Inferior parietal cortex (tissue), 1 donor: ENCODE data around the gene ADGRV1.
"Not testable (repeated sequence)": the region's sequence is repeated elsewhere in the genome, so short reads cannot be mapped to it uniquely, and the experiment has no call there.

Experiments
- DNase-seq: peaks from one replicate; pipeline ENCODE4 v3.0.0-alpha.2; 2016; ENCODE audit errors: extremely low spot score

Gene ADGRV1

GRCh38 chr5:90944116-90944515, 385.5 kb downstream of the ADGRV1 start:
- DNase-seq = no peak

- DNase-seq = no peak
These were observed 389.1 kb downstream of the ADGRV1 start for GRCh38 chr5:90947667-90948066.

DNA sequence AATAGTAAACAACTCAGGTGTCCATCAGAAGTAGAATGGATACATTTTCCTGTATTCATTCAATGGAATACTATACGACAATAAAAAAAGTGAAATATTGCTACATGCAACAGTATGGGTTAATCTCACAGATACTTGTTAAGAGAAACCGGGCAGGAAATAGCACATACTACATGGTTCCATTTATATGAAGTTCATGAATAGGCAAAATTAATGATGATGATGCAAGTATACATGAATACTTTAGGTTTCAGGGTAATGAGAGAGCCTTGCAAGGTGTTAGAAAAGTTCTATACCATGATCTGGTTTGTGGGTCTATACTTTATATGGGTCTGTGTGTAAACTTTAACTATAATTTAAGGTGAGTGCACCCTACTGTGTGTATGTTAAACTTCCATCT, 390.4 kb downstream of the ADGRV1 start:
- no peak for DNase-seq

DNA sequence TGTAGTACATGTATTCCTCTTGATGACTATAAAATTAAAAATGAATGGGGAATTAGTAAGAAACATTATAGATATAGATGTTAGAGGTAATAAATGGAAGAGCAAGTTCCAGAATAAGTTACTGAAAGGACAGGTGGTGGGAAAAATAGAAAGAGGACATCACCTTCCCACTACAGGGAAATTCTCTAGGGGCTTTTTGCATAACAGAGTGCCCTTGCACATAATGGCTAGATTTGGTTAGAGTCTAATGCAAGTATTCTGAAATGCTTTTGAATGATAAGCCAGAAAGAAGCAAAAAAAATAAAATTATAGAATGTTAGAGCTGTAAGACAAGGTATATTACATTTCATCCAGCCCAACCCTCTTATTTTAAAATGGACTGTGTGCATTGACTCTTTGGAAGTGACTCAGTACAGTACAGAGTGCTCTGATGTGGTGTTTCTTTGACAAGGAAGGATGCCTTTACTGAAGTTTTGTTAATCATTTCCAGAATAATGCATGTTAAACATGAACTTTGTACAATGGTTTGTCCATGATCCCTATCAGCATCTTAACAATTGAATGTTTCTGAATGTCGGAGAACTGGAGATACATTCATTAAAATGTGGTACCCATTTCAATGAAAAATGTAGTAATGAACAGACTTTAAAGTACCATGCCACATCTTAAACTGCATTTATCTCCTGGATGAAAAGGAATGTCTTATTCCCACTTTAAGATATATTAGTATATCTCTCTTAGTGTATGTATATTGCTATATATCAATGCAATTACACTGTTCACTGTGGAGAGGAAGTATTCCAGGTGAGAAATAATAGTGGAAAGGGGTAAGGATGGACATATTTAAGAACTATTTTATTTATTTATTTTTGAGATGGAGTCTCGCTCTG, 391.1 kb downstream of the ADGRV1 start:
- no peak for DNase-seq

DNA sequence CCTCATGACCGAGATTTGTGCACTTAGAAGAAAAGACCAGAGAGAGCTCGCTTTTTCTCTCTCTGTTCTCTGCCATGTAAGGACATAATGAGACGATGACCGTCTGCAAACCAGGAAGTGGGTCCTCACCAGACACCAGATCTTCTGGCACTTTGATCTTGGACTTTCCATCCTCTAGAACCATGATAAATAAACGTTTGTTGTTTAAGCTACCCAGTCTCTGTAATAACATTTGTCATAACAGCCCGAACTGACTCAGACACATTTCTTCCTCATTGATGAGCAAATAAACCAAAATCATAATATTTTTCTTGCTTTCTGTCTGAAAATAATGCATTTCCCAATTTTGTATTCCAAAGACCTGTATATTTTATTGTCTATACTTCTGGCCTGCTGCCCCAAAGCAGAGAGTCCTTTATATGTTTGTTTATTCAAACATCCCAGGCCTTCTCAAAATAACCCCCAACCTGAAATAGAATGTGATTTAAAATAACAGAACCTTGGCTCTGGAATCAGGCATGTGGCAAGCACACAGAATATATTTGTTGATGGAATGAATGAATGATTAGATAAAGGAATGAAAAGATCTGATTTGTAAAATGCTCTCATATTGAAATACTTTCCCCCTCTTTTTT, 396.5 kb downstream of the ADGRV1 start:
- no peak for DNase-seq

DNA sequence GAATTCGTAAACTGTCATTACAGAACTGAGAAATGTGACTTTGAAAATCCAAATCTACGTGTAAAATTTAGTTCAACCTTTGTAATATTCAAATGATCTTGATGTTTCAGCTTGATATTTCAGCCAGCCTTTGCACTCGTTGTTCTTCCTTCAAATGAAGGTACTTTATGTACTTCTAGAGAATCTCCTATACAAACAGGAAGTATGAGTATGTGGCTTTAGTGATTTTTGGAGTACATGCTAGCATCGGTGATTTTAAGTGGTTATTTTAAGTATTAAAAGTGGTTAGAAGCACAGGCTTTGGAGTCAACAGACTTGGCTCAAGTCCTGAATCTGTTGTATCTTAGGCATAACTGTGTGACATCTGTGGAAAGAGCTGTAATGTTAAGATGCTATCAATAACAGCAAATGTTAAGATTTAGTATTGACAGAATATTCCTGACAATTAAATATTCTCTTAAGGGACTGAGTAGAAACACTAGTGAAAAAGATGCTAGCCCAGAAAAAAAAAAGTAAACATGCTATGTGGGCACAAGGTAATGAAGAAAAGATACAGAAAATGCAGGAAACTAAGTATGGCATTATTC, 398.0 kb downstream of the ADGRV1 start:
- no peak for DNase-seq

GRCh38 chr5:90957906-90958305, 399.3 kb downstream of the ADGRV1 start:
- no peak for DNase-seq

GRCh38 chr5:90959262-90959661, 400.7 kb downstream of the ADGRV1 start:
- DNase-seq = no peak

- DNase-seq = no peak
These were observed 403.9 kb downstream of the ADGRV1 start for GRCh38 chr5:90962481-90962880.

DNA sequence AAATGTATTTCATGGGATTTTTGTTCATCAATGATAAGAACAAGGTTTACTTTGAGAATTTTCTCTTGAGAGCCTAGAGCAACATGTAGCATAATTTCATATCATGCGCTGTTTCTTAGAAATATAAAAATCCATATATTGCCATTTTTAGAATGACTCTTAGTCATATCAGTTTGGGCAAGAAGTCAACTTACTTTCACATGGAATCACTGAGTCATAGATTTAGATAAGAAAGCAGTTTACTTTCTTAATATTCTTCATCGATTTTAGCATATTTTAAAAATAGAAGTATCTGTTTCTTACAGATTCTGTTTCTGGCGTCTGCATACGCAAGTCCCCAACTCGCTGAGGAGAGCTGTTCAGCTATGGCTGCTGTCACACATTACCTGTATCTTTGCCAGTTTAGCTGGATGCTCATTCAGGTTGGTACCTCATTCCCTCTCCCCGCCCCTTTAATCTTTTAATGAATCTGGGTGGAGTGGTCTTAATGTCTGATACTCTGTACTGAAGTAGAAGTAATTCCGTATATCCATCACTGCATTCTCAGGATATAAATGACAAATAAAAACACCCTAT, 406.6 kb downstream of the ADGRV1 start:
- DNase-seq = no peak

GRCh38 chr5:90967443-90967842, 408.8 kb downstream of the ADGRV1 start:
- DNase-seq = no peak

DNA sequence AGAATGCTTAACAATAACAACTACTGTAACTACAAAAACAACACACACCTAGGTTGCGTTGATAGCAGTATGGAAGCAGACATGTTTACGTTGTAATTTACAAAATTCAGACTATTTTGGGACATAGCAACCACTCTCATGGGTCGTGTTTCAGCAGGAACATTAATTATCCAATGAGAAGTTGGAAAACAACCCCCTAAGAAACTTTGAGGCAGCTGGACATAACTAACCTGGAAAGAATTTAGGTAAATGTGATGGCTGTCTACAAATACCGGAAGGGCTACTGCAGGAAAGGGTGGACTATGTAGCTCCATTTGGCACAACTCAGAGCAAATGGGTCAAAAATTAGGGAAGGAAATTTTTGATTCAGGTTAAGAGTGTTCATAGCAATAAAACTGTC, 409.3 kb downstream of the ADGRV1 start:
- DNase-seq = no peak

DNA sequence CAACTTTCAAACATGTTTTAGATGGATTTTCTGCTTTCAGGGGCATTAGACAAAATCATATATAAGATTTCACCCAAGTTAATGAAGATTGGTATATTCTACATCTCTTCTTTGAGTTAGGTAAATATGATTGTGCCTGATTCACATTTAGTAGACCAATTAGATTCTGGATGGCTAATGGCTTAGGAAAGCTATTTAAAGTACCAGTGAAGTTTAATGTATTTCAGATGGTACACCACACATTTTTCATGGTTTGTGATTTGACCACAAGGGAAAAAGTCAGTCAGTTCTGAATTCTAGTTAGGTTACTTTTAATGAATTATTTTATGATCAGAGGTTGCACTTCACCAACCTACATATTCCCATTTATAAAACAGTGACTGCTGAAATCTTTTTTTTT, 409.7 kb downstream of the ADGRV1 start:
- DNase-seq = no peak

- not testable (repeated sequence) for DNase-seq
These were observed 411.3 kb downstream of the ADGRV1 start for GRCh38 chr5:90969945-90970344.

GRCh38 chr5:90981177-90981576, 422.6 kb downstream of the ADGRV1 start:
- no peak for DNase-seq

DNA sequence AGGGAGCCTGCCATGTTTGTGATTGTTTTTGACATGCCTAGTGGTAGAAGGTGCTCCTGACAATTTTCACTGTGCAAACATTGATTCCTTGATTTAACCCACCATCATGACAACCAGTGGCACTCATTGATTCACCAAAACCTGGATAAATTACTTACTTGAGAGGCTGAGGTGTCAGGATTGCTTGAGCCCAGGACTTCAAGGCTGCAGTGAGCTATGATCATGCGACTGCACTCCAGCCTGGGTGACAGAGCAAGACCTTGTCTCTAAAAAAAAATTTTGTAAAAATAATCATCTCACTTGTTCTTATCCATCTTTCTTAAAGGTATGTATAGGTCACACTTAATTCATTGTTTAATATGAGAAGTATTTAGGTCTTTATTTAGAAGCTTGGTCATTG, 423.2 kb downstream of the ADGRV1 start:
- no peak for DNase-seq

- no peak for DNase-seq
These were observed 424.0 kb downstream of the ADGRV1 start for GRCh38 chr5:90982576-90982975.

GRCh38 chr5:90983148-90983547, 424.6 kb downstream of the ADGRV1 start:
- no peak for DNase-seq

GRCh38 chr5:90983711-90984124, 425.1 kb downstream of the ADGRV1 start:
- no peak for DNase-seq

- DNase-seq = no peak
These were observed 426.7 kb downstream of the ADGRV1 start for GRCh38 chr5:90985341-90985740.

DNA sequence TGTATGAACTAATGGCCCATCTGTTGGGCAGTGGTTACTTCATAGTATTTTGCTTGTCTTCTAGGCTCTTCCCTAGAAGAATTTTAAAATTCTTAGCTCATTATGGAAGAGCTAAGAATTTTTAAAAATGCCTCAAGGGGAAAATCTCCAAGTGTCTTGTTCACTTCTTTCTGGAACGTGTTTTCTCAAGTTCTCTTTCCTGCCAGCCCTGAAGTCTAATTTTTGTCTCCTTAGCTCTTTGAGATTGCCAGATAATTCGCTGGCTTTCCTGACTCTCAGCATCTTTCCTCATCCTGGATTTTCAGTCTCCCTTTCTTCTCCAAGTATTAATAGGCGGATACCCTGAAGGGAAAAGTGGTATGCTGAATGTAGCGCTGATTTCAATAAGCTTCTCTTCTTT, 429.1 kb downstream of the ADGRV1 start:
- no peak for DNase-seq

GRCh38 chr5:90991201-90991600, 432.6 kb downstream of the ADGRV1 start:
- DNase-seq = no peak

DNA sequence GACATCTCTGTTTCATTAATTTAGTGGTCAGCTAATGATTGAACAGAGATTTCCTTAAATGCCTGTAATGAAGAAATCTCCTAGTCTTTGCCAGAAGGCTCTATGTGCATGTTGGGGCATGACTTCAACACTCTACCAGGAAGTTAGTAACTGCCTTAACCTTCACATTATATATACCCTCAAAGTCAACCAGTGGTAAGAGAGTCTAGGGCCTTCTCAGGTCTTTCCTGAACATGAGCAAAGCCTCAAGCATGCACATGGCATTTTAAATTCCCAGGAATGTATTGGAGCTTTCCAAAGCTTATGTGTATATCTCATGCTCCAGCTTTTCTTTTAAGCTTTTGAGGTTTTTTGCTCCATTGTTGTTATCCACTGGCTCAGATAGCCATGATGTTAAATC, 436.2 kb downstream of the ADGRV1 start:
- no peak for DNase-seq
